ENCODE data around the gene ZC3H8. TPM values are rescaled to one million over a fixed set of nuclear protein-coding genes. Genes with fewer than 3 reads are reported as not detected.

Gene ZC3H8
- total and polyA plus RNA-seq, 8 donors = 3.9 to 117 (median 8.2) TPM

GRCh38 chr2:112187805-112188596 lies 66.8 kb downstream of the ZC3H8 start:
- H3K4me3 ChIP-seq = no peak overlapping the region
- intact Hi-C loops (cut with DNase I; ENCODE audit: low total_unique reads) = no loop called here
- DNase-seq = peak in 1 of 2 donors; percentile 62
- no peaks in the 10 kb centered on the region for H3K9me3 ChIP-seq
- WGBS, 5 donors = 51 to 66% (median 55%) methylated on average over 9 of the region's 9 CpGs
- no peaks in the 10 kb centered on the region for H3K36me3 ChIP-seq
- H3K4me1 ChIP-seq = no peaks in the 10 kb centered on the region
- peaks cover 0 to 1% (median 0%) of the 10 kb centered on the region in 3 donors for H3K27me3 ChIP-seq
- no peak for TF ChIP-seq POLR2A (IDR thresholded peaks at IDR 0.05)
- TF ChIP-seq POLR2AphosphoS5 (IDR thresholded peaks at IDR 0.05) = no peak
- no peak for TF ChIP-seq EP300 (IDR thresholded peaks at IDR 0.05)
- TF ChIP-seq, protein P1, sequence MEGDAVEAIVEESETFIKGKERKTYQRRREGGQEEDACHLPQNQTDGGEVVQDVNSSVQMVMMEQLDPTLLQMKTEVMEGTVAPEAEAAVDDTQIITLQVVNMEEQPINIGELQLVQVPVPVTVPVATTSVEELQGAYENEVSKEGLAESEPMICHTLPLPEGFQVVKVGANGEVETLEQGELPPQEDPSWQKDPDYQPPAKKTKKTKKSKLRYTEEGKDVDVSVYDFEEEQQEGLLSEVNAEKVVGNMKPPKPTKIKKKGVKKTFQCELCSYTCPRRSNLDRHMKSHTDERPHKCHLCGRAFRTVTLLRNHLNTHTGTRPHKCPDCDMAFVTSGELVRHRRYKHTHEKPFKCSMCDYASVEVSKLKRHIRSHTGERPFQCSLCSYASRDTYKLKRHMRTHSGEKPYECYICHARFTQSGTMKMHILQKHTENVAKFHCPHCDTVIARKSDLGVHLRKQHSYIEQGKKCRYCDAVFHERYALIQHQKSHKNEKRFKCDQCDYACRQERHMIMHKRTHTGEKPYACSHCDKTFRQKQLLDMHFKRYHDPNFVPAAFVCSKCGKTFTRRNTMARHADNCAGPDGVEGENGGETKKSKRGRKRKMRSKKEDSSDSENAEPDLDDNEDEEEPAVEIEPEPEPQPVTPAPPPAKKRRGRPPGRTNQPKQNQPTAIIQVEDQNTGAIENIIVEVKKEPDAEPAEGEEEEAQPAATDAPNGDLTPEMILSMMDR (IDR thresholded peaks at IDR 0.05) = no peak
- peak overlapping the region in 3 of 5 donors; percentile 19 to 60 (median 43) for H3K27ac ChIP-seq

- no peak for DNase-seq
- peak overlapping the region in 2 of 5 donors; percentile 43 to 60 for H3K27ac ChIP-seq
- TF ChIP-seq POLR2AphosphoS5 (IDR thresholded peaks at IDR 0.05) = no peak
- TF ChIP-seq, protein P1 (IDR thresholded peaks at IDR 0.05) = no peak
- TF ChIP-seq POLR2A (IDR thresholded peaks at IDR 0.05) = no peak
- TF ChIP-seq EP300 (IDR thresholded peaks at IDR 0.05) = no peak
- H3K4me3 ChIP-seq = no peak overlapping the region
- no peaks in the 10 kb centered on the region for H3K36me3 ChIP-seq
- H3K27me3 ChIP-seq = peaks cover 0 to 9% (median 0%) of the 10 kb centered on the region in 3 donors
- H3K9me3 ChIP-seq = no peaks in the 10 kb centered on the region
- no peaks in the 10 kb centered on the region for H3K4me1 ChIP-seq
- 91 to 98% (median 95%) methylated on average over 31 of the region's 31 CpGs for WGBS, 5 donors
- intact Hi-C loops (cut with DNase I; ENCODE audit: low total_unique reads) = no loop called here
Measured at GRCh38 chr2:112187046-112187715, 67.7 kb downstream of the ZC3H8 start.

DNA sequence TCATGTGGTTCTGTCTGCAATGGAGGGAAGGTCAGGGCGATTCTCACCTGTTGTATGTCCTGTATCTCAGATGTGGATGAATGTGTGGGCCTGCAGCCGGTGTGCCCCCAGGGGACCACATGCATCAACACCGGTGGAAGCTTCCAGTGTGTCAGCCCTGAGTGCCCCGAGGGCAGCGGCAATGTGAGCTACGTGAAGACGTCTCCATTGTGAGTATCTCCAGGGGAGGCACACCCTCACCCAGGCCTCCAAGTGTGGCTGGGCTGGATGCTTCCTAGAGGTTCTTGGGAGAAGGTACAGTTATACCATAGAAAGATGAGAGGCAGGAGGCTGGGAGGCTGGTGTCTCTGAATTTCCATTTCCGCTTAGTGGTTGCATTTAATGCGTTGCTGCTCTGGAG lies 69.7 kb downstream of the ZC3H8 start:
- intact Hi-C loops (cut with DNase I; ENCODE audit: low total_unique reads) = no loop called here
- TF ChIP-seq POLR2A (IDR thresholded peaks at IDR 0.05) (no peak), POLR2AphosphoS5 (IDR thresholded peaks at IDR 0.05) (no peak), EP300 (IDR thresholded peaks at IDR 0.05) (no peak)
- TF ChIP-seq, protein P1 (IDR thresholded peaks at IDR 0.05) = no peak
- WGBS, 5 donors = 78 to 88% (median 84%) methylated on average over 6 to 9 of the region's 9 CpGs
- Histone ChIP-seq H3K36me3 (no peaks in the 10 kb centered on the region), H3K27me3 (peaks cover 0 to 30% (median 7%) of the 10 kb centered on the region in 3 donors), H3K9me3 (no peaks in the 10 kb centered on the region), H3K4me1 (peaks cover 0 to 7% (median 3%) of the 10 kb centered on the region in 4 donors), H3K27ac (no peak overlapping the region), H3K4me3 (no peak overlapping the region)
- no peak for DNase-seq

- 83 to 96% (median 94%) methylated on average over 6 to 8 of the region's 8 CpGs for WGBS, 5 donors
- TF ChIP-seq, protein P1 (IDR thresholded peaks at IDR 0.05) = no peak
- TF ChIP-seq EP300 (IDR thresholded peaks at IDR 0.05) (no peak), POLR2A (IDR thresholded peaks at IDR 0.05) (no peak), POLR2AphosphoS5 (IDR thresholded peaks at IDR 0.05) (no peak)
- no peak overlapping the region for H3K27ac ChIP-seq
Measured at GRCh38 chr2:112184121-112184520, 70.7 kb downstream of the ZC3H8 start.

More at GRCh38 chr2:112184121-112184520, 70.7 kb downstream of the ZC3H8 start:
- peaks cover 0 to 7% (median 3%) of the 10 kb centered on the region in 4 donors for H3K4me1 ChIP-seq
- no peaks in the 10 kb centered on the region for H3K36me3 ChIP-seq
- DNase-seq = no peak
- H3K9me3 ChIP-seq = peaks cover 0 to 4% (median 0%) of the 10 kb centered on the region in 4 donors
- intact Hi-C loops (cut with DNase I; ENCODE audit: low total_unique reads) = no loop called here
- no peak overlapping the region for H3K4me3 ChIP-seq
- H3K27me3 ChIP-seq = peaks cover 0 to 37% (median 7%) of the 10 kb centered on the region in 3 donors

Data from stomach (tissue), 9 donors.